Neural progenitor cell (in vitro differentiated cells): ENCODE measurements around the gene ESF1. TPM values are rescaled to one million over a fixed set of nuclear protein-coding genes. Genes with fewer than 3 reads are reported as not detected.

ENCODE experiments used
- DNase-seq: peaks from one replicate; pipeline ENCODE4 v3.0.0-alpha.2; 2016; ENCODE audit warnings: low spot score
- H2AFZ ChIP-seq: fragments of 200-600 bp; sonication (generic); replicated peaks from 2 replicates; pipeline ENCODE4 v1.6.1; 2016; ENCODE audit warnings: antibody characterized with exemption
- H3F3A ChIP-seq: fragments of 200-600 bp; sonication (generic); 2 replicates; pipeline ENCODE4 v1.6.1; 2016; ENCODE audit warnings: antibody characterized with exemption, low read depth
- H3K27ac ChIP-seq: fragments of 200-600 bp; sonication (generic); 2 replicates; pipeline ENCODE4 v1.5.1; 2016; ENCODE audit warnings: mild to moderate bottlenecking
- H3K27me3 ChIP-seq: fragments of 200-600 bp; sonication (generic); 2 replicates; pipeline ENCODE4 v1.6.1; 2016; ENCODE audit warnings: mild to moderate bottlenecking, moderate library complexity
- H3K36me3 ChIP-seq: fragments of 200-600 bp; sonication (generic); 2 replicates; pipeline ENCODE4 v1.5.1; 2016
- H3K4me1 ChIP-seq: fragments of 200-600 bp; sonication (generic); 2 replicates; pipeline ENCODE4 v1.6.1; 2016; ENCODE audit warnings: mixed run types
- H3K4me2 ChIP-seq: fragments of 200-600 bp; sonication (generic); 2 replicates; pipeline ENCODE4 v1.6.1; 2016
- H3K4me3 ChIP-seq: fragments of 200-600 bp; sonication (generic); 2 replicates; pipeline ENCODE4 v1.5.1; 2016
- H3K79me2 ChIP-seq: fragments of 200-600 bp; sonication (generic); 2 replicates; pipeline ENCODE4 v1.6.1; 2016; ENCODE audit warnings: low read depth
- H3K9ac ChIP-seq: fragments of 200-600 bp; sonication (generic); 2 replicates; pipeline ENCODE4 v1.6.1; 2016
- H3K9me3 ChIP-seq: fragments of 200-600 bp; sonication (generic); 2 replicates; pipeline ENCODE4 v1.5.1; 2016; ENCODE audit warnings: low read depth
- H4K20me1 ChIP-seq: fragments of 200-600 bp; sonication (generic); 2 replicates; pipeline ENCODE4 v1.6.1; 2016; ENCODE audit warnings: low read depth
- H3K27ac Mint-ChIP-seq: 3 replicates; pipeline ENCODE4 v1.8.0; 2021; ENCODE audit warnings: mixed read lengths
- H3K27me3 Mint-ChIP-seq: 2 replicates; pipeline ENCODE4 v1.8.0; 2022; ENCODE audit warnings: low read depth, mild to moderate bottlenecking, inconsistent platforms, moderate library complexity, mixed read lengths; ENCODE audit not compliant: insufficient read depth
- H3K36me3 Mint-ChIP-seq: 3 replicates; pipeline ENCODE4 v1.8.0; 2021; ENCODE audit warnings: mixed read lengths
- H3K4me1 Mint-ChIP-seq: 3 replicates; pipeline ENCODE4 v1.8.0; 2021; ENCODE audit warnings: mixed read lengths
- H3K4me3 Mint-ChIP-seq: 3 replicates; pipeline ENCODE4 v1.8.0; 2021; ENCODE audit warnings: mild to moderate bottlenecking, moderate library complexity, mixed read lengths
- H3K9me3 Mint-ChIP-seq: 3 replicates; pipeline ENCODE4 v1.8.0; 2020; ENCODE audit warnings: mixed read lengths
- EZH2 ChIP-seq: fragments of 200-600 bp; sonication (generic); IDR thresholded peaks from 2 replicates; pipeline ENCODE4 v1.6.1; 2017; ENCODE audit warnings: antibody characterized with exemption, mild to moderate bottlenecking, moderate library complexity
- EZH2phosphoT487 ChIP-seq: fragments of 200-600 bp; sonication (generic); IDR thresholded peaks from 2 replicates; pipeline ENCODE4 v1.6.1; 2017; ENCODE audit warnings: antibody characterized with exemption
- total RNA-seq: library from RNA; depleted of rRNA; stranded (reverse); fragments of >200 nt; gene quantifications from 2 replicates; pipeline ENCODE4 v1.2.3, GENCODE V29; 2015; ENCODE audit warnings: low replicate concordance
- TF ChIP-seq, protein P1 (sequence below): fragments of 200-600 bp; sonication (generic); IDR thresholded peaks from 2 replicates; pipeline ENCODE4 v1.5.1; 2017; ENCODE audit warnings: antibody characterized with exemption, mild to moderate bottlenecking

The ESF1 gene
- total RNA-seq, 1 donor from 2014 or later: 29.1 TPM

DNA sequence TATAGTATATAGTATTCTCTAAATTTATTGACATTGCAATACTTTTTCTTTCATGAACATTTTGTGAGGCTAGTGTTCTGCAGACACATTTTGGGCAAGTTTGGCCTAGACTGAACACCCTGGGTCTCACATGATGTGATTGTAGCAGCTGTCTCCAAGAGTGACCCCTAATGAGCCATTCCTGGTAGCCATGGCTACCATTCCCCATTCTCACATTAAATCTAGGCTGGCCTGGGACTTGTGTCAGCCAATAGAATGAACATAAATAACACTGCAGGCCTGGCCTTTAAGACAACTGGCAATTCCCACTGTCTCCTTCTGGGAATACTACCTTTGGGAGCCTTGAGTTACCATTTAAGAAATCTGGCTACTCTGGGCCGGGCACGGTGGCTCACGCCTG lies 108.0 kb downstream of the ESF1 start:
- no peaks in the 10 kb centered on the region for H3K4me1 ChIP-seq
- Mint-ChIP-seq H3K36me3 (no peaks in the 10 kb centered on the region), H3K27ac (no peak overlapping the region), H3K27me3 (no peaks in the 10 kb centered on the region), H3K9me3 (no peaks in the 10 kb centered on the region), H3K4me3 (no peak overlapping the region), H3K4me1 (no peaks in the 10 kb centered on the region)
- TF ChIP-seq EZH2: no peak
- TF ChIP-seq, protein P1, sequence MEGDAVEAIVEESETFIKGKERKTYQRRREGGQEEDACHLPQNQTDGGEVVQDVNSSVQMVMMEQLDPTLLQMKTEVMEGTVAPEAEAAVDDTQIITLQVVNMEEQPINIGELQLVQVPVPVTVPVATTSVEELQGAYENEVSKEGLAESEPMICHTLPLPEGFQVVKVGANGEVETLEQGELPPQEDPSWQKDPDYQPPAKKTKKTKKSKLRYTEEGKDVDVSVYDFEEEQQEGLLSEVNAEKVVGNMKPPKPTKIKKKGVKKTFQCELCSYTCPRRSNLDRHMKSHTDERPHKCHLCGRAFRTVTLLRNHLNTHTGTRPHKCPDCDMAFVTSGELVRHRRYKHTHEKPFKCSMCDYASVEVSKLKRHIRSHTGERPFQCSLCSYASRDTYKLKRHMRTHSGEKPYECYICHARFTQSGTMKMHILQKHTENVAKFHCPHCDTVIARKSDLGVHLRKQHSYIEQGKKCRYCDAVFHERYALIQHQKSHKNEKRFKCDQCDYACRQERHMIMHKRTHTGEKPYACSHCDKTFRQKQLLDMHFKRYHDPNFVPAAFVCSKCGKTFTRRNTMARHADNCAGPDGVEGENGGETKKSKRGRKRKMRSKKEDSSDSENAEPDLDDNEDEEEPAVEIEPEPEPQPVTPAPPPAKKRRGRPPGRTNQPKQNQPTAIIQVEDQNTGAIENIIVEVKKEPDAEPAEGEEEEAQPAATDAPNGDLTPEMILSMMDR: no peak
- no peak for TF ChIP-seq EZH2phosphoT487
- H3K4me3 ChIP-seq: no peak overlapping the region
- H3K36me3 ChIP-seq: no peaks in the 10 kb centered on the region
- H3K9ac ChIP-seq: no peak overlapping the region
- H2AFZ ChIP-seq: no peak overlapping the region
- H3K27ac ChIP-seq: no peak overlapping the region
- no peaks in the 10 kb centered on the region for H3K9me3 ChIP-seq
- no peak overlapping the region for H3K4me2 ChIP-seq
- H3K79me2 ChIP-seq: no peaks in the 10 kb centered on the region
- H4K20me1 ChIP-seq: no peaks in the 10 kb centered on the region
- H3K27me3 ChIP-seq: no peaks in the 10 kb centered on the region
- no peaks in the 10 kb centered on the region for H3F3A ChIP-seq
- no peak for DNase-seq

DNA sequence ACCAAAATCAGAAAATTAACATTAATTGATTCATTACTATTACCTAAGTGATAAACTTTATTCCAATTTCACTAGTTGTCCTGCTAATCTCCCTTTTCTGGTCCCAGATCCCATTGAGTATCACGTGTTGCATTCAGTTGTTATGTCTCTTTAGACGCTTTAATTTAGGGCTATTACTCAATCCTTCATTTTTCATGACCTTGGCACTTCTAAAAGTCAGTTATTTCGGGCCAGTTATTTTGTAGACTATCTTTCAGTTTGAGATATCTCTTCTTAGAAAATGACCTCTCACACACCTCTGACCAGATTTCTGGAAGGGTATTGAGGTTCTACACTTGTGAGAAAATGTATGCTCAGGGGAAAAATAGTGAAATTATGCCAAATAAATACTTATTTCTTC lies 112.0 kb downstream of the ESF1 start:
- TF ChIP-seq EZH2phosphoT487 (no peak), EZH2 (no peak)
- TF ChIP-seq, protein P1: no peak
- Histone ChIP-seq H3K9me3 (no peaks in the 10 kb centered on the region), H3K9ac (no peak overlapping the region), H3K36me3 (no peaks in the 10 kb centered on the region), H3K4me1 (no peaks in the 10 kb centered on the region), H3K4me3 (no peak overlapping the region), H3K79me2 (no peaks in the 10 kb centered on the region), H3F3A (no peaks in the 10 kb centered on the region), H4K20me1 (no peaks in the 10 kb centered on the region), H3K4me2 (no peak overlapping the region), H3K27me3 (no peaks in the 10 kb centered on the region), H3K27ac (no peak overlapping the region), H2AFZ (no peak overlapping the region)
- Mint-ChIP-seq H3K4me1 (no peaks in the 10 kb centered on the region), H3K36me3 (no peaks in the 10 kb centered on the region), H3K27me3 (no peaks in the 10 kb centered on the region), H3K9me3 (no peaks in the 10 kb centered on the region), H3K4me3 (no peak overlapping the region), H3K27ac (no peak overlapping the region)
- no peak for DNase-seq

DNA sequence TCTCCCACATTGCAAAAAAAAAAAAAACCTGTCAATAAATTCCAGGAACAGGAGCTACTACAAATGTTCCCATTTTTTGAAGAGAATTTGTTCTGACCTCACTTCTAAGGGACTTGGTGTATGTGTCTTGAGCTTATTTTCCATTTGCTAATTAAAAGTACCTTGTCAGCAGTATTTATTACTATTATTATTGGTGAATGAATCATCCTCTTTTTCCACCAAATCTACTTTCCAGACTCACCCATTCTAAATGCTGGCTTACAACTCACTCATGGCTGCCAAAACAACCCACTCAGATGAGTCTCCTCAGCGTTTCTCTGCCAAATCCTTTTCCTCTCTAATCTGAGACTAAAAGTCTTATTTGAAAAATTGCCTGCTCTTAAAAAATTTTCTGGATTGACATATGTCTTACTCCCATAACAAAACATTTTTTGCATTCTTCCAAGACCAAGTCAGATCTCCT lies 112.8 kb downstream of the ESF1 start:
- no peaks in the 10 kb centered on the region for H3K36me3 Mint-ChIP-seq

DNA sequence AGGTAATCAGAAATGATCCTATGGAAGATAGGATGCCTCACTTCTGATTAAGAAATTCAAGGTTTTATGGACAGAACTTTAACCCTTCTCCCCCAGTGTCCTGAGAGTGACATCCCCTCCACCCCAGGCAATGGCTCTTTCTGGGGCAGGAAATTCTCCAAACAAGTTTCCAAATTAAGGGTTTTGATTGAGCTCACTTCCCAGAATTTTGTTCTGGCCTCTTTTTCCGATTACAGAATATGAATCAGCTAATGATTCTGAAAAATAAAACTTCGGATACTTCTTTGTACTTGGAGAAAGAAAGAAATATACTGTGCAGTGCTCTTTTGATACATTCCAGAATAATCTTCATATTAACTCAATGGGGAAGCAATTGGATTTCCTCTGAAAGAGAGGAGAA lies 113.2 kb downstream of the ESF1 start:
- no peaks in the 10 kb centered on the region for H3K4me1 ChIP-seq
- no peaks in the 10 kb centered on the region for H3F3A ChIP-seq
- no peak overlapping the region for H3K9ac ChIP-seq
- H3K9me3 ChIP-seq: no peaks in the 10 kb centered on the region
- TF ChIP-seq EZH2: no peak
- TF ChIP-seq, protein P1: no peak
- TF ChIP-seq EZH2phosphoT487: no peak
- H3K27ac Mint-ChIP-seq: no peak overlapping the region
- no peaks in the 10 kb centered on the region for H3K36me3 ChIP-seq
- H3K4me1 Mint-ChIP-seq: no peaks in the 10 kb centered on the region
- no peak overlapping the region for H3K27ac ChIP-seq
- H3K4me2 ChIP-seq: no peak overlapping the region
- H4K20me1 ChIP-seq: no peaks in the 10 kb centered on the region
- H2AFZ ChIP-seq: no peak overlapping the region
- no peaks in the 10 kb centered on the region for H3K27me3 ChIP-seq
- no peak overlapping the region for H3K4me3 ChIP-seq
- no peaks in the 10 kb centered on the region for H3K9me3 Mint-ChIP-seq
- H3K4me3 Mint-ChIP-seq: no peak overlapping the region
- no peaks in the 10 kb centered on the region for H3K27me3 Mint-ChIP-seq
- no peaks in the 10 kb centered on the region for H3K79me2 ChIP-seq
- DNase-seq: no peak
- no peaks in the 10 kb centered on the region for H3K36me3 Mint-ChIP-seq

More for the DNA sequence above, 112.8 kb downstream of the ESF1 start:
- no peak overlapping the region for H3K4me3 Mint-ChIP-seq
- Histone ChIP-seq H3F3A (no peaks in the 10 kb centered on the region), H3K4me1 (no peaks in the 10 kb centered on the region), H3K36me3 (no peaks in the 10 kb centered on the region), H4K20me1 (no peaks in the 10 kb centered on the region), H3K9me3 (no peaks in the 10 kb centered on the region), H3K4me3 (no peak overlapping the region), H2AFZ (no peak overlapping the region), H3K9ac (no peak overlapping the region), H3K79me2 (no peaks in the 10 kb centered on the region), H3K27me3 (no peaks in the 10 kb centered on the region), H3K4me2 (no peak overlapping the region), H3K27ac (no peak overlapping the region)
- H3K27ac Mint-ChIP-seq: no peak overlapping the region
- H3K27me3 Mint-ChIP-seq: no peaks in the 10 kb centered on the region
- TF ChIP-seq EZH2: no peak
- DNase-seq: no peak
- no peaks in the 10 kb centered on the region for H3K9me3 Mint-ChIP-seq
- H3K4me1 Mint-ChIP-seq: no peaks in the 10 kb centered on the region
